Left lobe of liver (tissue), 2 donors: ENCODE data around the gene RASA2. TPM values are rescaled to one million over a fixed set of nuclear protein-coding genes. Genes with fewer than 3 reads are reported as not detected.
A peak's percentile ranks its signal among the peaks of the same experiment; 100 is the strongest.
"Not testable (repeated sequence)": the region's sequence is repeated elsewhere in the genome, so short reads cannot be mapped to it uniquely, and the experiment has no call there.

Experiments
- ATAC-seq: fragments of 200-7000 bp; cut with Tn5 transposase; one replicate; pipeline ENCODE4 v1.9.1; 2020; ENCODE audit warnings: mild to moderate bottlenecking, moderate library complexity
- DNase-seq: peaks from one replicate; pipeline ENCODE4 v3.0.0-alpha.2; 2020; ENCODE audit warnings: low spot score
- total RNA-seq: library from RNA; stranded (reverse); gene quantifications from one replicate; pipeline ENCODE4 v1.2.1, GENCODE V29; 2021
- donor health status: DM: no; HTN: no; CAD: no; lungs with moderate emphysema.
- donor health status: DM: no; HTN: yes; CAD: no.

The RASA2 gene
- total RNA-seq, 1 donor from 2014 or later = 3.7 TPM

- no peak for DNase-seq
- no peak for ATAC-seq
Observed at GRCh38 chr3:141489203-141489602, 2.4 kb downstream of the RASA2 start.

GRCh38 chr3:141491081-141491480, 4.3 kb downstream of the RASA2 start:
- DNase-seq = no peak
- no peak for ATAC-seq

DNA sequence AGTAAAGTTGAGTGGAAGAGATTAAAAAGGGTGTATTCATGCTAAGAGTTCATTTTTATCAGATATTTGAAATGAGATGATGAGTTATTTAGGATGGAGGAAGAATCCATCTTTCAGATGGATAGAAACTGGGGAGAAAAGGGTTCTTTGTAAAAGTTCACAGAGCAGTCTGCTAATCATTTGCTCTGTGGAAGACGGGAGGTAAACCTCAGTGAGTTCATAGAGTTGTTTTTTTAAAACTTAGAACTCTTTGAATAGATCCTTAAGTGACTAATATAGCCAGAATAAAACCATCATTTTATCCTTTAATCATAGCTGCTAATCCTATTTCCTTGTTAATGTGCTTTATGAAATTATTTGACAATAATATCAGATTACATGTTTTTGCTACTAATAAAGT, 5.1 kb downstream of the RASA2 start:
- DNase-seq (no peak), ATAC-seq (no peak)

- ATAC-seq (no peak), DNase-seq (no peak)
Observed at GRCh38 chr3:141493184-141493583, 6.4 kb downstream of the RASA2 start.

DNA sequence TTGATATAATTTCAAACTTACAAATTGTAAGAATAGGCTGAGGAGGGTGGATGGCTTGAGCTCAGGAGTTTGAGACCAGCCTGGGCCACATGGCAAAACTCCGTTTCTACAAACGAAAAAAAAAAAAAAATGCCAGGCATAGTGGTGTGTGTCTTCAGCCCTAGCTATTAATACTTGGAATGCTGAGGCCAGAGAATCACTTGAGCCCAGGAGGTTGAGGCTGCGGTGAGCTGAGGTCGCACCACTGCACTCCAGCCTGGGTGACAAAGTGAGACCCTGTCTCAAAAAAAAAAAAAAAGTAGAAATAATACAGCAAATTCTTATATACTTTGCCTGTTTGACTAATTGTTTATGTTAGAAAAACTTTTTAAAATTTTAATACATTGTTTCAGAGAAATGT, 10.8 kb downstream of the RASA2 start:
- ATAC-seq, DNase-seq: not testable (repeated sequence)

DNA sequence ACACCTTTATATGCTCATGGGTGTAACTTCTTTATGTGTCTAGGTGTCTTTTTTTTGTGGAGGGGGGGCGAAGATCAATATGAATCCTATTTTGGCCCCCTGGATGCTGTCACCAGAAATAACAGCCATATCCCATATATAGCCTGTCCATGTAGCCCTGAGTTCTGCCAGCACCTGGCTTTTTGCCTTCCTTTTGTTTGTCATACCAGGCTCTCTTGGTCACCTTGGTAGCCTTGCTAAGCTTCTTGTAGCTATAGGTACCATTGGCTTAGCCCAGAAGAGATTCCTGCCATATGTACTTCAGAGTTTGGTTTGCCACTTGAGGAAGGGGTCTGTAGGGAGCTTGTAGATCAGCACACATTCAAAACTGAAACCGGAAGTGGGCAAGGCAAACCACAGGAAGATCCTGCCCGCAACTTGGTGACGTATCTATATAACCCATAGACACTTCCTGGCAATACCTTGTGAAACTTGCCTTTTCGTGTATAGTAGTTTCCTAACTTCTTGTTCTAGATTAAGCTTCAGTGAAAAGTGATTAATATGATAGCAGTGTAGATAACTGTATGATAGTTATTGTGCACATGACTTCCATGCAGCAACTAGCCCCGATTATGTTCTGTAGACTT, 11.9 kb downstream of the RASA2 start:
- DNase-seq = no peak

GRCh38 chr3:141499284-141499683, 12.5 kb downstream of the RASA2 start:
- DNase-seq = no peak
- no peak for ATAC-seq

More for the DNA sequence above, 11.9 kb downstream of the RASA2 start:
- ATAC-seq = peak; percentile 40

- no peak for ATAC-seq
- DNase-seq = no peak
Observed at GRCh38 chr3:141499965-141500364, 13.1 kb downstream of the RASA2 start.

DNA sequence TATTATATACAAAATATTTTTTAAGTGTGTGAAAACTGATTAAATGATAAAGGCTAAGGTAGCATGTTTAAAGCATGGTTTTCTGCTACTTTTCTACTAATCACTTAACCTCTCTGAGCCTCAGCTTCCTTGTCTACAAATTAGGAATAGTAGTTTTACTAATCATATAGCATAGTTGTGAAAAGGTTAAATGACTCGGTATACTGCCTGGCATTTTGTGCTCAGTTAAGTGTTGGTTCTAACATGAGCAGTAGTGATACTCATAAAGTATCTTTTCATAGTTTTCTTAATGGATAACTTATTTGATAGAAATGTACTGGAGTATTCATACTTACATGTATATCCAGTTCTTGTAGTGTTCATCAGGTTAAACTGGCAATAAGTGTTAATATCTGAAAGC, 13.6 kb downstream of the RASA2 start:
- no peak for ATAC-seq
- no peak for DNase-seq

GRCh38 chr3:141505166-141505565, 18.3 kb downstream of the RASA2 start:
- no peak for DNase-seq

GRCh38 chr3:141506071-141506470, 19.2 kb downstream of the RASA2 start:
- no peak for ATAC-seq

More at GRCh38 chr3:141505166-141505565, 18.3 kb downstream of the RASA2 start:
- no peak for ATAC-seq

GRCh38 chr3:141507392-141508066, 20.7 kb downstream of the RASA2 start:
- no peak for DNase-seq

More at GRCh38 chr3:141506071-141506470, 19.2 kb downstream of the RASA2 start:
- DNase-seq = no peak

DNA sequence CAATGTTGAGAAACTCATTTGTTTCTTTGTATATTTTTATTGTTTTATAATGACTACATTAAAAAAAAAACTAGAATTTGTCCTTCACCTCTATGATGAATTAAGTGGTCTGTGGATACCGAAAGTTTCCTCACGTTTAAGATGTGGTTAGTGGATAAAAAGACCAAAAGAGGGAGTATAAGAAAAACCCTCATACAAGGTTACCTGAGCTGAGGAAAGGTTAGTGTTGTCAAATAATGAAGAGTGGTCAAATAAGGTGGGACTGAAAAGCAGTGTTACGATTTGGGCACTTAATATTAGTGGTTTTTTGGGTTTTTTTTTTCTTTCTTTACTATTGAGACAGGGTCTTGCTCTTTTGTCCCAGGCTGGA, 21.2 kb downstream of the RASA2 start:
- ATAC-seq (no peak), DNase-seq (no peak)

More at GRCh38 chr3:141507392-141508066, 20.7 kb downstream of the RASA2 start:
- ATAC-seq = no peak

- ATAC-seq (no peak), DNase-seq (no peak)
Observed at GRCh38 chr3:141511361-141511760, 24.5 kb downstream of the RASA2 start.

GRCh38 chr3:141514382-141514781, 27.6 kb downstream of the RASA2 start:
- DNase-seq = no peak

DNA sequence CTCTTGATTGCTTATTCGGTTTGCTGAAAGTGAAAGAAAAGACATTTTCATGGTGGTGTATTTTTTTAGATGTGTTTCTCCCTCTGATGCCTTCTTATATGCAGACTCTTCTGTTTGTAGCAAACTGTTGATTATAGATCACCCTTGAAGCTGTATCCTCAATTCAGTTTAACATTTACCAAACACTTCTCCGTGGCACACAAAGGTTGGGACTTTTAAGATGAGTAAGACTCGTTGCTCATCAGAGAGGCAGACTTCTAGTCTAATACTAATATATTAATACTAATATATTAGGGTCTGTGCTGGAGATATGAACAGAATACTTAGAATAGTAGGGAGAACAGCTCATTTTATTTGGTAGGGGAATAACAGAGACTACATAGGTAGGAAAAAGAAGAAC, 32.8 kb downstream of the RASA2 start:
- no peak for ATAC-seq

More at GRCh38 chr3:141514382-141514781, 27.6 kb downstream of the RASA2 start:
- ATAC-seq = no peak

DNA sequence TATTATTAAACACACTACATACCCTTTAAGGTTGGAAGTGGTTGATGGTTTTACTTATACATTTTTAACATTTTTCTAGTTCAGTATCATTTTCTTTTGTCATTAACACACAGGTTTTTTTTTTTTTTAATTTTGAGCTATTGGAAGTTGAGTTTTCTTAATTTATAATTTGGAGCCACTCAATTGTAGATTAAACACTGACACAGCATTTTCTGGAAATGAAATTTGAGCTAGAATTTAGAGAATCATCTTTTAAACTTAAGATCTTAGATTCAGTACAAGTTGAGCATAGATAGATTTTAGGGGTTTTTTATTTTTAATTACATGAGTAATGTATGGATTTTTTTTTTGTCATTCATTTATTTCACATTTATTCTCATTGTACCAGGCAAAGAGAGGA, 35.0 kb downstream of the RASA2 start:
- ATAC-seq = no peak
- no peak for DNase-seq

More for the DNA sequence above, 32.8 kb downstream of the RASA2 start:
- no peak for DNase-seq

DNA sequence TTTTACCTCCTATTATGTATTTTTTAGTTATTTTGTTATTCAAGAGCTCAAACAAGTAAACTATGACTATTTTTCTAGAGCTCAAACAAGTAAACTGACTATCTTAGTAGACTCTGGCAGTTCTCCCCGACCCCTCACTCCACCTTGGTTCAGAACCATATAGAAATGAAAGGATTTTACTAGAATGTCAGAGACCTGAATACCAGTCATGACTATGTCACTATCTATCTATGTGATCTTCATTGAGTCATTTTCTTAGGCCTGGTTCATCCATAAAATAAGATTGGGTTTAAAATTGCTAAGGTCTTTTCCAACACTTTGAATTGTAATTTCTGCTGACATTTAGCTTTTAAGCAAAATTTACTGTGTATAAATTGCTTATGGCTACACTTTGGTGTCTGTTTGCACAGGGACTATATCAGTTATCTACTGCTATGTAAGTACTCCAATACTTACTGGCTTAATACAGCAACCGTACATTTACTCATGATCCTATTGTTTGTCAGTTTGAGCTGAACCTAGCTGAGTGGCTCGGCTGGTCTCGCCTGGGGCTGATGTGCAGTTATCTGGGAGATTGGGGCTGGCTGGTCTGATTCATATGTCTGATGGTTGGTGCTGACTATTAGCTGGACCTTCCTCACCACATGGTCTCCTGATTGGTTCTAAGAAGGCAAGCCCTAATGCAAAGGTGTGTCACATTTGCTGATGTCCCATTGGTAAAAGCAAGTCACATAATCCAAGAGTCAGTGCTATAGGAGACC, 37.0 kb downstream of the RASA2 start:
- ATAC-seq (no peak), DNase-seq (no peak)

GRCh38 chr3:141524988-141525387, 38.2 kb downstream of the RASA2 start:
- DNase-seq (no peak), ATAC-seq (no peak)

GRCh38 chr3:141525814-141526213, 39.0 kb downstream of the RASA2 start:
- ATAC-seq = peak; percentile 97
- DNase-seq = no peak

GRCh38 chr3:141526709-141527108, 39.9 kb downstream of the RASA2 start:
- no peak for ATAC-seq
- no peak for DNase-seq

DNA sequence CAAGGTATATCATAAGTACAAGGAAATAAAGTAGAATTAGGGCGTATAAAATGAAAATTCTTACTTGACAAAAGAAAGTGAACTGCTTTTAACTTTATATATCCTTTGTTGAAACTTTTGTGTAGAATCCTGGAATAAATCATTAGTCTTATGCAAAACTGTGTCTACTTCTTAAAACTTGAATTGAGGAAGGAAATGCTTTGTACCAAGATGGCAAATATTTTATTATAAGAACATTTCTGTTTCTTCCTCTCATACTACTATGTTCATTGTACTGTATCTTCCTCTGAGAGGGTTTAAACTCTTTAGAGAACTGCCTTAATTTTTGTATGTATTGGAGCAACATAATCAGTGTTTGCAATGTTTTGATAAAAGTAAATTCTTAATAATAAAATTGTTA, 42.0 kb downstream of the RASA2 start:
- no peak for ATAC-seq
- no peak for DNase-seq
